CD4-positive, alpha-beta T cell treated with Interleukin-10 for 1 hour (primary cell): ENCODE data around the gene PSMC3.
A peak's percentile ranks its signal among the peaks of the same experiment; 100 is the strongest.

Experiments used
- DNase-seq: peaks from one replicate; pipeline ENCODE4 v3.0.0-alpha.2; 2020

Gene PSMC3

DNA sequence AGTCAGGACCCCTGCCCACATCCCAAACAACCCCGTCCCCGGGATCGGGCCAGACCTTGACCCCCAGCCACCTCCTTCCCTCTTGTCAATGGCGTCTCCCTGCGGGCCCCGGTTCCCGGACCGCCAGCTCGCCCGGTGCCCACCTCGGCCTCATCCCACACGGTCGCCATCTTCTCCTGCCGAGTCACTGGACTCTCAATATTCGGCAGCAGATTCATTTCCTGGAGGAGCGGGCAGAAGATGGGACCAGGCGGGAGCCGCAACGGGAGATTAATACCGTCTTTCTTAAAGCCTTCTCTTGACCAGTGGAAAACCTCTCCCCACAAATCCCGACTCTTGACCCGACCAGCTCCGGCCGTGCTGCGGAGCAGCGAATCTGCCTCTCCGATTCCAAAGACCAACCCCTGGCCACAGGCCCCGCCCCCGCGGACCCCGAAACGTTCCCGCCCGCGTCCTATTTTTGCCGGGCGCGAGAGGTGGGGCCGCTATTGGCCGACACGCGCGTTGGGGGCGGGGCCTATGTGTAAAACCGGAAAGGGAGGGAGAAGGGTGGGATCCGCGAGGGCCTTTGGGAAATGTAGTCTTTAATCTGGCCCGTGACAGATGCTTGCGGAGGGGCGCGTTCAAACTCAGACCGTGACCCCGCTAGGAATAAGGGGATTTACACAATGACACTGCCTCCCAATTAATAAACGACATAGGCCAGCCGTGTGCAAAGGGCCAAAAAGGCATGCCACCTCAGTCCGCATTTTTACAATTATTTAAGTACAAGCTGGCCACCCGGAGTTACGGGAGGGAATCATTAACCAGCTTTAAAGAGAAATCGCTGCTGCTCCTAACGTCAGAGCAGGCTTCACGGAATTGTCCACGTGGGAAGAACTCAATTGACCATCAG, at the start of gene PSMC3:
TSS of gene PSMC3 (minus strand) at position 378 of the 895 bp plus-strand sequence. CDS start at position 218, 160 bp downstream.
- DNase-seq, result peak; percentile 98

DNA sequence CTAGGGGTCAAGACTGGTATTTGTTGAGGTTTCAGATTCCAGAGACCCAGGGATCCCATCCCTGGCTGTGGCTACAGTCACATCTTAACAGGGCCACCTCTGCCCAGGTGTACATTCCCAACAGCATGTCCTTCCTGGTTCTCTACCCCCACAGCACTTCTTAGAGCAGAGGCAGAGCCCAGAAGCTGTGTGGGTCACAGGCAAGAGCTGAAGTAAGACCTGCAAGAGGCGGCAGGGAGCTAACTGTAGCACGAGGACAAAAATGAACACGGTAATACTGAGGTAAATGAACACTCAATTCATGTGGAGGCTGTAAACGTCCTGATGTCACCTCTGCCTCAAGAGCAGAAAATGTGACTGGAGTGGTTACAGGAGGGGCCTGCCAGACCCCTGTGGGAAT, 44.4 kb upstream of the PSMC3 start:
- no peak for DNase-seq

DNA sequence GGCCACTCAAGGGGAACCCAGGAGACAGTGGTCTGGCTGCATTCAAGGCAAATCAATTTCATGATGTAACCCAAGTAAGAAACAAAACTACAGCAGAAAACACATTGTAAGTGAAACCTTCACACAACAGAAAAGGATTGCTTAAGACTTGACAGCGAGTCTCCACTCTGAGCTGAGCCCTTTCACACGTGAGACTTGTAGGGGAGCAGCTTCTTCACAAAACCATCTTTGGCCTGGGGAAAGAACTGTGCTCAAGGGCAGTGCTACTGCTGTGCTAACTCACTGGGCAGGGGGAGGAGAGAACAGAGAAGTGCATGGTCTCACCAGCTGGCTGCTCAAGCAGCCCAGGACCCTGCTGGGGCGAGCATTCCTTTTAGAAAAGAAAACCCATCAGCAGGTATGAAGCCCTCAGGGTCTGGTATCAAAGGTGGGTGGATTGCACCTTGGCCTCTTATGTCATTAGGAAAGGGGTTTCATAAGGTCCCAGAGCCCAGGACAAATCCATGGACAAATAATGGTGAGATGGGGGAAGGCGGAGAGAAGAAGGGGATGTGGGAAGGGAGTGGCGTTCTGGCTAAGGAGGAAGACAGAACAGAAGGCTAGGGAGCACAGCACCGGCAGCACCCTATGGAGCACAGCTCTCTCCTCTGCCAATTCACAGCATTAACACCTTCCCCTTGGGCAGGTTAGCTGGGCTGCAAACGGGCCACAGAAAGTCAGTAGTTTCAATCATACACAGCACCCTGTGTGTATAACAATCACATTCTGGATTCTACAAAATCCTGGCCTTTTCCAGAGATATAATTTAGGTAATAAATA, 43.3 kb upstream of the PSMC3 start:
- no peak for DNase-seq

DNA sequence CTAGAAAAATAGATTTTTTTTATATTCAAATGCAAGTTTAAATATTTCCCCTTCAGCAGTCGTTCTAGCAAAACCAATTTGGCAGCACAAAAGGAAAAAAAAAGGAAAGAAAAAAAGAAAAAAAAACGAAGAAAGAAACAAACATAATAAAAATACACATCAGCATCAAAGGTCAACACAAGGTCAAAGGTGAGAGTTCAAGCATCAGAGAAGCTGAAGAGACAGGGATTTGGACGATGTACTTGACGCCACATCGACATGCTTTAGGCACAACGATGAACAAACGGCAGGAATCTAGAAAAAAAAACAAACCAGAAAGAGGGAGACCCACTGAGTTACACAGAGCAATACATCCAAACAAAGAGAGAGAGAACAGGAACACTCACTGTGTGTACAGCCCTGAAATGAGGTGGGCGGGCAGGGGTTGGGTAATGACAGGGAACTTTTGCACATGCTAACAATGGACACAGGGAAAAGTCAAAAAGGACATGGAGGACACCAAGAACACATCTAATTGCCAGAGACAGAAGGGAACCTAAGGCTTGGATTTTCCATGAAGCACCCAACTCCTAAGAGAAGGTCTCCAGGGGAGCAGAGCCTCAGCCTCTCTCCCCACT, 42.5 kb upstream of the PSMC3 start:
- no peak for DNase-seq

DNA sequence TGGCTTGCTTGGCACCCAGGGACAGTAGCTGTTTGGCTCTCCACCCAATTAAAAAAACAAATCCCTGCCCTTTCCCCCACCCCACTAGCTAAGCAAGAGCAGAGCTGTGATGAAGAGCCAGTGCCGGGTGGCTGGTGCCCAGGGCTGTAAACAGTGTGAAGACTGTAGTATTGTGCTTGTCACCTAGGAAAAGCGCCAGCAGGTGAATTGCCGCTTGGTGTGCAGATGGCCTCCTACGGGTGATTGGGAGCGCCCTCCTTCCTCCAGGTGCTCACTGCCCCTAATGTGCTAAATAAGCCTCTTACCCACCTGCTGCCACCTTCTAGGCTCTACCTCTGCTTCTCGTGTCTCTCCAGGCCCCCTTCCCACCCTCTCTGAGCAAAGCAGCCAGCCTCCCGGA, 41.1 kb upstream of the PSMC3 start:
- no peak for DNase-seq

DNA sequence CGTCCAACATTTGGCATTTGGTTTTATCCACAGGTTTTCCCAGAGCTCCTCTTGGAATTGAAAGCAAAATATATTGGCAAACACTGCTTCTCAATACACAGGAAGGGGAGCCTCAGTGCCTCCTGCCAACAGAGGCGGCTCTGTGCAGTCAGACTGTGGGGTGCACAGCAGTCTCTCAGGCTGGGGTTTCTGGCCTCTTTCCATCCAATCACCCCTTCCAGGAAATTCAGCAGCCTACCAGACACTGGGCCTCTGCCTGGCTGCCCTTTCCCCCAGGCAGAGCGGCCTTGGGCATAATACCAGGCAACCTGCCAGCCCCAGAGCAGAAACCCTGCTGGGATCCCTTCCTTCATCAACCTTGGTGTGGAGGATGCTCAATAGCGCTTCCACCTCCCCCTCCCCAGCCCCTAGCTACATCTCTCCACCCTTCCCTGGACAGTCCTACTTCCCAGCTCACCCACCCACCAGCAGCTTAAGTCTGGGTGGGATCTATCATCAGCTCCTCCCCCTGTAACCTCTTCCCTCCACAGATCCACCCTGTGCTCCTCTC, 40.5 kb upstream of the PSMC3 start:
- no peak for DNase-seq

DNA sequence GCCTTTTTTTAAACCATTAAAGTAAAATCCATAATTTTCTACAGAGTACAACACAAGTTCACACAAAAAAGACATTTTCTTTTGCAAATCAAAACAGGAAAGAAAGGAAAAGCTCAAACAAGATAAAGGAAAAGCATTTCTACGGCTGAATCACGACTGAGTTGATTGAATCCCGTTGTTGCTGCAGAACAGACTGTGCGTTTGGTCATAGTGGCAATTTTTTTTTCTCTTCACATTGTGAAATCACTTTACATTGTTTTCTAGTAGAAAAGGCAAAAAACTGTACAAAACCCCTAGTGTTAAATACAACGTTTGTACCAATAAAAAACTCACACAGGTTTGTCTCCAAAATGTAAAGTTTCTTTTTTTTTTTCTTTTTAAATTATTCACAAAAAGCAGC, 40.0 kb upstream of the PSMC3 start:
- no peak for DNase-seq

DNA sequence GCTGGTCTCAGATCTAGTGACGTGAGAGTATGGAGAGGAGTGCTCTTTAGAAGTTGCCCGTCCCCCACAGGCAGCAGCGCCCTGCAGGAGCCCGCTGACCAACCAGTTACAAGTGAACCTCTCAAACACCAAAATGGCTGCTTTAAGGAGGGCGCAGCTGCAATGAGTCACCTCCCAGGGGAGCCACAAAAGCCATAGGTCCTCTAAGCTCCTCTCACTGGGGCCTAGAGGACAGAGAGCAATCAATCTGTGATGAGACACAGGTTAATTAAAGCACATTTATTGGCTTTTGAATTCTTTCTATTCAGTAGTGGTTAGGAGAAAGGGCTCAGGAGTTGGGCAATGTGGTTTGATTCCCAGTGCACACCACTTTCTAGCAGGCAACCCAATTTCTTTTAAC, 38.2 kb upstream of the PSMC3 start:
- DNase-seq, result no peak

DNA sequence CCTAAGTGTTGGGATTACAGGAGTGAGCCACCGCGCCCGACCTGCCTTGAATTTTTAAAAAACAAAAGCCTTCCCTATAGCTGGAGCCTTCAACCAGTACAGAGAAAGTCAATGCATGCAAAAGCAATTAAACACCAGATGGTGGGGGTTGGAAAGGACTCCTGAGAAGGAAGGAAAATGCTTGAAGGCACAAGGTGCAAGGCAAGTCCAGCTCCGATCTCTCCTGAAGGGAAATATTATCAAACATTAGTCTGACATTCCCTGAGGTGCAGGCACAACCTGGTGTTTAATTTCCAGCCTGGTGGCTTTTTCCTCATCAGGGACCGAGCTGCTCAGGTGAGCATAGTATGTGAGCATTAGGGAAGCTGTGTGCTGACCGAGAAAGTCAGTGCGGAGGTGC, 35.6 kb upstream of the PSMC3 start:
- DNase-seq, result no peak

DNA sequence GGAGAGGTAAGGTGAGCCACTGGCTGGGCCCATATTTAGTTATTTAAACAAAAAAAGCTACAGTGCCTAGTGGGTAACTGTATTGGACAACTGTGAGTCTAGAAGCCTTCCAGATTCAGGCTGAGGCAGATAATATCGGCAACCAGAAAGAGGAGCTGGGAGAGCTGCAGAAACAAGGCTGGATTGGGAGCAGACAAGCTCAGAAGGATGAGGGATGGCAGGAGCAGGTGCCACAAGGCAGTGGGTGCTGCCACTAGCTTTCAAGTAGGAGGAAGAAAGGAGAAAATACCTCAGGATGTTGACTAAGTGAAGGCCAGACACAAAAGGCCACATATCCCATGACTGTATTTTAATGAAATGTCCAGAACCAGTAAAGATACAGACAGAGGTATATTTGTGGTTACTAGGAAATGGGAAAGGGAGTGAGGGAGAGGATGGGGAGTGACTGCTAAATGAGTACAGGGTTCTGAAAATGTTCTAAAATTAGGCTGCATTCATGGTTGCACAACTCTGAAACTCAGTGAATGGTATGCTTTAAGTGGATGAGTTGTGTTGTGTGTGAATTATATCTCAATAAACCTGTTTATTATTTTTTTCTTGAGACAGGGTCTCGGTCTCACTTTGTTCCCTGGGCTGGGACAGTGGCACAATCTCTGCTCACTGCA, 34.5 kb upstream of the PSMC3 start:
- no peak for DNase-seq

DNA sequence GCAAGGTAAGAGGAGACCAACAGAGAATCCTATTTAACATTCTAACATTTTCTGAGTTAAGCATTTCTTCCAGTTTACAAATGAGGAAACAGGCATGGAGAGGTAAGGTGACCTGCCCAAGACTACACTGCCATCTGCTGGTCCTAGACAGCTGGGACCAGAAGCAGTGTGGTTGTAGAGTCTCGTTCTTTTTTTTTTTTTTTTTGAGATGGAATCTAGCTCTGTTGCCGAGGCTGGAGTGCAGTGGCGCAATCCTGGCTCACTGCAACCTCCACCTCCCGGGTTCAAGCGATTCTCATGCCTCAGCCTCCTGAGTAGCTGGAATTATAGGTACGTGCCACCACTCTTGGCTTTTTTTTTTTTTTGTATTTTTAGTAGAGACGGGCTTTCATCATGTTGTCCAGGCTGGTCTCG, 28.0 kb upstream of the PSMC3 start:
- peak; percentile 80 for DNase-seq

DNA sequence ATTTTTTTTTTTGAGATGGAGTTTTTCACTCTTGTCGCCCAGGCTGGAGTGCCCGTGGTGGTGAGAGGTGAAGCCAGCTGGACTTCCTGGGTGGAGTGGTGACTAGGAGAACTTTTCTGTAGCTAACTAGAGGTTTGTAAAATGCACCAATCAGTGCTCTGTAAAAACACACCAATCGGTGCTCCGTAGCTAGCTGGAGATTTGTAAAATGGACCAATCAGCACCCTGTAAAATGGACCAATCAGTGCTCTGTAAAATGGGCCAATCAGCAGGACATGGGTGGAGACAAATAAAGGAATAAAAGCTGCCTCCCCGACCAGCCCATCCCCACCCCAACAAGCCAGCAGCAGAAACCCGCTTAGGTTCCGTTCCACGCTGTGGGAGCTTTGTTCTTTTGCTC, 27.1 kb upstream of the PSMC3 start:
- DNase-seq, result peak; percentile 11

DNA sequence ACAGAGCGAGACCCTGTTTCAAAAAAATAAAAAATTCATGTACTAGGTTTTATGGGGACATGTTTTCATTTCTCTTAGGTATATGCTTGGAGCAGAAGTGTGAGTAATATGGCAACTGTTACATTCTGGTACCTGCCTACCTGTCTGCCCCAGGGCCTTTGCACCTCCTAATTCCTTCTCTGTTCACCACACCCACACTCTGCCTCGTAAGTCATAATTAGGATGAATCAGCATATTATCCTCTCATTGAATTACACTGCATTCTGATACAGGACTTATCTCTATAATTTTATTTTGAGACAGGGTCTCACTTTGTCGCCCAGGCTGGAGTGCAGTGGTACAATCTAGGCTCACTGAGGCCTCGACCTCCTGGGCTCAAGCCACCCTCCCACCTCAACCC, 25.8 kb upstream of the PSMC3 start:
- DNase-seq, result no peak

DNA sequence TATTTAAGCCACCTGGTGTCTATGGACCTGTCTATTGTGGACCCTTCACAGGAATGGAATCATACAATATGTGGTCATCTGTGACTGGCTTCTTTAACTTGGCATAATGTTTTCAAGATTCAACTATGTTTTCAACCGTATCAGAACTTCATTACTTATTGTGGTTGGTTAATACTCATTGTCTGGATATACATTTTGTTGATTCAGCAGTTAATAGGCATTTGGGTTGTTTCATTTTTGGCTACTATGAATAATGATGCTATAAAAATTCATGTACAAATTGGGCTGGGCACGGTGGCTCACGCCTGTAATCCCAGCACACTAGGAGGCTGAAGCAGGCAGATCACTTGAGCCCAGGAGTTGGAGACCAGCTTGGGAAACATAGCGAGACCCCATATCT, 25.2 kb upstream of the PSMC3 start:
- DNase-seq, result no peak

DNA sequence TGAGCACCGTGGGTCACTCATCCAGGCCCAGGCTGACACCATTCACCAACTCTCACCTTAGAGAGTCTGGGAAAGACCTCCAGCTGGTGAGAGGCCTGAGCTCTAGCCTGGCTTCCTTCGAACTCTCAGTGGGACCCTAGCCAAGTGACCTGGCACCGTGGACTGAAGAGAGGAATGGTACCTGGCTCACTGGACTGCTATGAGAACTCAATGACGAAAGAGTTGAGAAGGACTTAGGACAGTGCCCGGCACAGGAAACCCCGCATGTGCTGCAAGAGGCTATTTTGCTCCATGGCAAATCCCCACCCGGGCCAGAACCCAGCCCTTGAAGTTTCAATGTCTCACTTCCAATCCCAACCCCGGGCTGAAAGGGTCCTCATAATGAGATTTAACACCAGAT, 23.3 kb upstream of the PSMC3 start:
- no peak for DNase-seq

DNA sequence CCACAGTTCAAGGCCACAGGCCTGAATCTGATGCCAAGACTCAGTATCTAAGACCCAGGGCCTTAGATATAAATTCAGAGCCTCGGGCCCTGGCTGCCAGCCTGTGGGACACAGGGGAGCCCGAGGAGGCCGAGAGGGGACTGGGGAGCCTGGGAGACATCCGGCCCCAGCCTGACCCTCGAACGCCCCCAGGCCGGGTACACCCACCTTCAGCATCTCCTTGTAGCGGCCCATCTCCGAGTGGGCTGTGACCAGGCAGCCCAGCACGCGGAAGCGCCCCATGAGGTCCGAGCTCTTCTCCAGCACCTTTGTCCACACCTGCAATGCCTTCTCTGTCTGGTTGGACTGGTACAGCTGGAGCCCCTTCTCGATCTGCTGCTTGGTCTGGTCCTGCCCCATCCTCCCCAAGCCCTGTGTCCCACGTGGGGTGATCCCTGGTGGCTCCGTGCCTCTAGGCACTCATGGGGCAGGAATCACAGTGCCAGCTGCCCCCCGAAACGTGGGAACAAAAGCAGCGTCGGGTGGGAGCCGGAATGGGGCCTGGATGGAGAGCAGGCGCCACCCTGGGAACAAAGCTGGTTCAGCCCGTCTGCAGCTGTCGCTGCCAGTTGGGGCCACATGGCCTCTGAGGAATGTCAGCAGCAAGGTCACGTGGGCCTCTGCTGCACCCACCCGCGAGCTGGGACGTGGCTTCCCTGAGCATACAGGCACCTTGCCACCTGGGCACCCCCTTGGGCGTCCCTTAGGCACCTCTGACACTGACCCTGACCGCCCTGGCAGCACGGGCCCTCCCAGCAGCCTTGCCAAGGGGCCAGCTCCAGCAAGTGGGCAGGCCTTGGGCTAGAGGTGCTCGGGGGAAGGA, 22.6 kb upstream of the PSMC3 start, which contains the start of gene RAPSN:
TSS of gene RAPSN (minus strand) at position 571 of the 862 bp plus-strand sequence. CDS start at position 399, 172 bp downstream.
- DNase-seq, result no peak

DNA sequence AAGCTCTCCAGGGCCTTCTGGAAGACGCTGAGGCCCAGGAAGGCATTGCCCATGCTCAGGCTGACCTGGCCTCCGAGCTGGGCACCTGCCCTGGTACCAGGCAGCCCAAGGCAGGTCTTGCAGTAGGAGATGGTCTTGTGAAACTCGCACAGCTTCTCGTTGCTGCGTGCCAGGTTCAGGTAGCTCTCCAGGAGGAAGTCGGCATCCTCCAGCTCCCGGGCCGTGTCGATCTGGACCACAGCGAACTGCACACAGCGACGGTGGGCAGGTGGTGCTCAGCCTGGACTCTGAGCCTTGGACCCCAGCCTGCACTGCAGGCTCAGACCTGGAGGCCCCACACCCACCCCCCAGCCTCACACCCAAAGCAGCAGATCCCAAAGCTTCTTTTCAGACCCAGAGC, 21.7 kb upstream of the PSMC3 start:
- DNase-seq, result no peak

DNA sequence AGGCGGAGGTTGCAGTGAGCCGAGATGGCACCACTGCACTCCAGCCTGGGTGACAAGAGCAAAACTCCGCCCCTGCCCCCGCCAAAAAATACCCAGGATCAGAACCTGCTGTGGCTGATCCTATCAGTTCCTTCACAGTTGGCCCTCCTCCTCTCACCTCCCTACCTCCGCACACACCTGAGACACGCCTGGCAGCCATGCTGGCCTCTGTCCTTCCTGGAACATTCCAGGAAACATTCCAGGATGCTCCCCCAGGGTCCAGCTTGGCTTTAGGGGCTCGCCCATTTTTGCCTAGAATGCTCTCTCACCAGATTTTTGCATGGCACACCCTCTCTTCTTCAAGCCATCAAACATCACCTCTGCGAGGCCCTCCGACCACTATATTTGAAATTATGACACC, 20.6 kb upstream of the PSMC3 start:
- DNase-seq, result no peak

DNA sequence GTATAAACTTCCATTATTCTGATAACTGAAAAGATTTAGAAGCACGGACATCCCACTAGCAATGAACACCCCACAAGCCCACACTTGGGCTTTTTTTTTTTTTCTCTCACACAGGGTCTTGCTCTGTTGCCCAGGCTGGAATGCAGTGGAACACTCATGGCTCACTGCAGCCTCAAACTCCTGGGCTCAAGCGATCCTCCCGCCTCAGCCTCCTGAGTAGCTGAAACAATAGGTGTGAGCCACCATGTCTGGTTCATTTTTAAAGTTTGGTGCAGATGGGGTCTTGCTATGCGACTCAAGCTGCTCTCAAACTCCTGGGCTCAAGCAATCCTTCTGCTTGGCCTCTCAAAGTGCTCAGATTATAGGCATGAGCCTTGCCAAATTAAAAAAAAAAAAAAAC, 19.6 kb upstream of the PSMC3 start:
- no peak for DNase-seq

DNA sequence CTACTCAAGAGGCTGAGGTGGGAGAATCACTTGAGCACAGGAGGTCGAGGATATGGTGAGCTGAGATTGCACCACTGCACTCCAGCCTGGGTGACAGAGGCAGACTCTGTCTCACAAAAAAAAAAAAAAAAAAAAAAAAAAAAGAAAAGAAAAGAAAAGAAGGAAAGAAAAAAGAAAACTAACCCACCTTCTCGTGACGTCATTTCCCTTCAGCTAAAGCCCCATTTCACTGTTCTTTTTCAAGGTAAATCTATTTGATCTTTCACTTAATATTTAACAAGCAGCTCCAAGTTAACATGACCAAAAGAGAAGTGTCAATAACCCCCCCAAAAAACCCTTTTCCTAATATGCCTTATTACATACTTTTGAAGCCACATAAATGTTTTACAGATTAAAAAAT, 17.6 kb upstream of the PSMC3 start:
- no peak for DNase-seq

DNA sequence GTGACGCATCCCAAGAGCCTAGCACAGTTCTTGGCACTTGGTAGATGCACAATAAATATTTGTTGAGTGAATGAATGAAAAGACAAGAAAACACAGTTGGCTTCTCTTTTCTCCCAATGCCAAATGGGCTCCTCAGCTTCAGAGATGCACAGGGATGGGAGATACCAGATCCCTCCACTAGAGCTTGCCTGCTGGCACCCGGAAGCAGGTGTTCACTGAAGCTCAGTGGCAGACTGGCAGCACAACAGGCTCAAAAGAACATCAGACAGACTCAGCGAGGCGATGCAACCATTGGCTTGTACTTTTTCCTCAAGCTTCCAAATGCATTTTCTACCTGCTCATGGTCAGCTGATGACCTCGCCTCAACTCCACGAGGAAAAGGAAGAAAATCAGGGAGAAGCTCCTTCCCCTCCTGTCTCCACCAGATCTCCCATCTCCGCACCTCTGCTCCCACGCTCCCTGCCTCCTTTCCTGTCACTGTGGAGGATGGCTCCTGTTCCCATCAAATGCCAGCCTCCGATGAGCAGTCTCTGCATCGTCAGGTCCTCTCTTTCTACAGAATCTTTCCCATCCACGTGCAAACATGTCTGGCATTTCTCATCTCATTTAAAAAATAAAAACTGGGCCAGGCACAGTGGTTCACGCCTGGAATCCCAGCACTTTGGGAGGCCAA, 16.9 kb upstream of the PSMC3 start:
- DNase-seq, result no peak
